OCI-LY3 (cell line): ENCODE data around the gene IRX3.

Experiments used
- H2AFZ ChIP-seq: fragments of 200-600, 300-600 bp; shearing (Covaris generic); 2 replicates; pipeline ENCODE4 v1.6.0; 2014; ENCODE audit warnings: antibody characterized with exemption, low read depth, low read length
- H3K27ac ChIP-seq: fragments of 200-600, 300-600 bp; sonication (generic); 2 replicates; pipeline ENCODE4 v1.5.1; 2014; ENCODE audit warnings: mild to moderate bottlenecking, low read length, moderate library complexity, mixed read lengths
- H3K27me3 ChIP-seq: fragments of 200-600, 300-600 bp; sonication (generic); 2 replicates; pipeline ENCODE4 v1.6.1; 2014; ENCODE audit warnings: low read depth, low read length, mixed read lengths
- H3K36me3 ChIP-seq: fragments of 200-600, 300-600 bp; sonication (generic); replicated peaks from 2 replicates; pipeline ENCODE3; 2014; ENCODE audit warnings: low read depth, low read length, mixed read lengths
- H3K4me1 ChIP-seq: fragments of 300-600, 200-600 bp; sonication (generic); 2 replicates; pipeline ENCODE4 v1.6.1; 2014; ENCODE audit warnings: low read length, mixed read lengths
- H3K4me2 ChIP-seq: fragments of 200-600, 300-600 bp; sonication (generic); 2 replicates; pipeline ENCODE4 v1.6.1; 2014; ENCODE audit warnings: low read length, mixed read lengths
- H3K4me3 ChIP-seq: fragments of 300-600, 200-600 bp; sonication (generic); 2 replicates; pipeline ENCODE4 v1.5.1; 2014; ENCODE audit warnings: antibody characterized with exemption, mild to moderate bottlenecking, low read length, moderate library complexity
- H3K79me2 ChIP-seq: fragments of 300-600, 200-600 bp; shearing (Covaris generic); 2 replicates; pipeline ENCODE4 v1.6.1; 2014; ENCODE audit warnings: mild to moderate bottlenecking, low read length, mixed read lengths
- H3K9ac ChIP-seq: fragments of 300-600, 200-600 bp; shearing (Covaris generic); 2 replicates; pipeline ENCODE4 v1.6.0; 2014; ENCODE audit warnings: mild to moderate bottlenecking, low read length, moderate library complexity
- H3K9me3 ChIP-seq: fragments of 200-600, 300-600 bp; shearing (Covaris generic); 2 replicates; pipeline ENCODE4 v1.6.1; 2014; ENCODE audit warnings: low read length, mixed read lengths; ENCODE audit not compliant: insufficient read depth
- H4K20me1 ChIP-seq: fragments of 200-600, 300-600 bp; sonication (generic); 2 replicates; pipeline ENCODE4 v1.6.1; 2016; ENCODE audit warnings: low read length, mixed read lengths; ENCODE audit not compliant: insufficient read depth
- CTCF ChIP-seq: fragments of 200-600, 300-600 bp; sonication (generic); IDR thresholded peaks from 2 replicates; pipeline ENCODE4 v1.5.1; 2014; ENCODE audit warnings: antibody characterized with exemption, low read length, low read depth
- EZH2phosphoT487 ChIP-seq: fragments of 200-600 bp; shearing (Covaris generic); IDR thresholded peaks from 2 replicates; pipeline ENCODE4 v1.6.1; 2018; ENCODE audit warnings: antibody characterized with exemption, mixed run types, low read depth

Gene IRX3

GRCh38 chr16:54246454-54246821, 40.1 kb downstream of the IRX3 start:
- Histone ChIP-seq H3K4me1 (no peaks in the 10 kb centered on the region), H3K79me2 (no peaks in the 10 kb centered on the region), H3K9me3 (no peaks in the 10 kb centered on the region), H3K4me2 (no peak overlapping the region), H3K27ac (no peak overlapping the region), H4K20me1 (no peaks in the 10 kb centered on the region), H3K27me3 (peaks cover 7% of the 10 kb centered on the region; the same call in 1 of the 2 replicates), H3K9ac (no peak overlapping the region), H3K36me3 (no peaks in the 10 kb centered on the region), H2AFZ (no peak overlapping the region), H3K4me3 (no peak overlapping the region)
- TF ChIP-seq EZH2phosphoT487 = no peak
- no peak for TF ChIP-seq CTCF

- no peaks in the 10 kb centered on the region for H3K4me1 ChIP-seq
- no peak overlapping the region for H3K4me3 ChIP-seq
- no peak overlapping the region for H3K27ac ChIP-seq
- peaks cover 7% of the 10 kb centered on the region; the same call in 1 of the 2 replicates for H3K27me3 ChIP-seq
- no peak for TF ChIP-seq CTCF
- no peak for TF ChIP-seq EZH2phosphoT487
- no peak overlapping the region for H2AFZ ChIP-seq
- H3K4me2 ChIP-seq = no peak overlapping the region
- no peaks in the 10 kb centered on the region for H4K20me1 ChIP-seq
- no peaks in the 10 kb centered on the region for H3K79me2 ChIP-seq
- no peaks in the 10 kb centered on the region for H3K36me3 ChIP-seq
- H3K9me3 ChIP-seq = no peaks in the 10 kb centered on the region
- H3K9ac ChIP-seq = no peak overlapping the region
Observed at GRCh38 chr16:54245788-54246453, 40.7 kb downstream of the IRX3 start.

- Histone ChIP-seq H3K27me3 (peaks cover 4% of the 10 kb centered on the region; the same call in 1 of the 2 replicates), H3K4me2 (no peak overlapping the region), H3K9me3 (no peaks in the 10 kb centered on the region), H3K79me2 (no peaks in the 10 kb centered on the region), H2AFZ (no peak overlapping the region), H3K4me1 (no peaks in the 10 kb centered on the region), H3K4me3 (no peak overlapping the region), H3K9ac (no peak overlapping the region), H3K27ac (no peak overlapping the region), H4K20me1 (no peaks in the 10 kb centered on the region), H3K36me3 (no peaks in the 10 kb centered on the region)
- no peak for TF ChIP-seq EZH2phosphoT487
- TF ChIP-seq CTCF = no peak
Observed at GRCh38 chr16:54244061-54244886, 42.3 kb downstream of the IRX3 start.

- H3K9me3 ChIP-seq = no peaks in the 10 kb centered on the region
- no peak for TF ChIP-seq CTCF
- no peak for TF ChIP-seq EZH2phosphoT487
- H3K9ac ChIP-seq = no peak overlapping the region
- H3K27me3 ChIP-seq = peaks cover 3% of the 10 kb centered on the region; the same call in 1 of the 2 replicates
- no peaks in the 10 kb centered on the region for H3K79me2 ChIP-seq
- no peak overlapping the region for H3K4me2 ChIP-seq
- H4K20me1 ChIP-seq = no peaks in the 10 kb centered on the region
- no peak overlapping the region for H3K4me3 ChIP-seq
- H3K4me1 ChIP-seq = no peaks in the 10 kb centered on the region
- H3K36me3 ChIP-seq = no peaks in the 10 kb centered on the region
- H3K27ac ChIP-seq = no peak overlapping the region
- H2AFZ ChIP-seq = no peak overlapping the region
Observed at GRCh38 chr16:54243202-54243601, 43.4 kb downstream of the IRX3 start.
